MM.1S (cell line): Measurements from ENCODE around the gene ZBTB8A.

Experiments used
- DNase-seq: peaks from one replicate; pipeline ENCODE4 v3.0.0-alpha.2; 2015
- H2AFZ ChIP-seq: fragments of 300-600 bp; sonication (generic); 2 replicates; pipeline ENCODE4 v1.6.0; 2016; ENCODE audit warnings: antibody characterized with exemption, low read length
- H3F3A ChIP-seq: fragments of 300-600 bp; sonication (generic); 2 replicates; pipeline ENCODE4 v1.6.1; 2016; ENCODE audit warnings: mild to moderate bottlenecking, antibody characterized with exemption, low read length, moderate library complexity, mixed read lengths; ENCODE audit not compliant: insufficient read depth
- H3K27ac ChIP-seq: fragments of 300-600 bp; sonication (generic); 2 replicates; pipeline ENCODE4 v1.5.1; 2016; ENCODE audit warnings: mild to moderate bottlenecking, low read length
- H3K27me3 ChIP-seq: fragments of 300-600 bp; sonication (generic); replicated peaks from 2 replicates; pipeline ENCODE4 v1.6.0; 2016; ENCODE audit warnings: low read length; ENCODE audit not compliant: insufficient read depth
- H3K36me3 ChIP-seq: fragments of 300-600 bp; sonication (generic); replicated peaks from 2 replicates; pipeline ENCODE4 v1.6.1; 2016; ENCODE audit warnings: mild to moderate bottlenecking, low read length, mixed read lengths; ENCODE audit not compliant: insufficient read depth
- H3K4me1 ChIP-seq: fragments of 300-600 bp; sonication (generic); 2 replicates; pipeline ENCODE4 v1.6.1; 2016; ENCODE audit warnings: low read length, mixed read lengths
- H3K4me2 ChIP-seq: fragments of 300-600 bp; sonication (generic); 2 replicates; pipeline ENCODE4 v1.6.0; 2016; ENCODE audit warnings: low read depth, low read length
- H3K4me3 ChIP-seq: fragments of 300-600 bp; sonication (generic); 2 replicates; pipeline ENCODE4 v1.5.1; 2016; ENCODE audit warnings: low read length, mixed read lengths
- H3K79me2 ChIP-seq: fragments of 300-600 bp; sonication (generic); 2 replicates; pipeline ENCODE4 v1.6.1; 2016; ENCODE audit warnings: mixed run types, low read length, mixed read lengths
- H3K9ac ChIP-seq: fragments of 300-600 bp; sonication (generic); 2 replicates; pipeline ENCODE4 v1.6.1; 2016; ENCODE audit warnings: low read length, mixed read lengths
- H3K9me2 ChIP-seq: fragments of 300-600 bp; sonication (generic); replicated peaks from 2 replicates; pipeline ENCODE4 v1.6.1; 2016; ENCODE audit warnings: mild to moderate bottlenecking, low read length, mixed read lengths; ENCODE audit not compliant: insufficient read depth
- H3K9me3 ChIP-seq: fragments of 300-600 bp; sonication (generic); replicated peaks from 2 replicates; pipeline ENCODE4 v1.6.1; 2016; ENCODE audit warnings: mild to moderate bottlenecking, low read length, mixed read lengths; ENCODE audit not compliant: insufficient read depth
- H4K20me1 ChIP-seq: fragments of 300-600 bp; sonication (generic); 2 replicates; pipeline ENCODE4 v1.6.1; 2016; ENCODE audit warnings: mild to moderate bottlenecking, low read length, moderate library complexity, mixed read lengths; ENCODE audit not compliant: insufficient read depth
- EZH2 ChIP-seq: fragments of 300-600 bp; sonication (generic); optimal IDR thresholded peaks from 2 replicates; pipeline ENCODE3; 2017; ENCODE audit warnings: low read depth, mild to moderate bottlenecking, antibody characterized with exemption, low read length, mixed read lengths
- EZH2phosphoT487 ChIP-seq: fragments of 300-600 bp; sonication (generic); IDR thresholded peaks from 2 replicates; pipeline ENCODE4 v1.6.1; 2018; ENCODE audit warnings: antibody characterized with exemption, low read length
- TF ChIP-seq, protein P1 (sequence below): fragments of 300-600 bp; sonication (generic); IDR thresholded peaks from 2 replicates; pipeline ENCODE4 v1.5.1; 2016; ENCODE audit warnings: antibody characterized with exemption, low read length, mixed read lengths

The ZBTB8A gene

GRCh38 chr1:32498751-32499150, 40.5 kb upstream of the ZBTB8A start:
- Histone ChIP-seq H2AFZ (no peak overlapping the region), H3K4me2 (no peak overlapping the region)
- TF ChIP-seq, protein P1, sequence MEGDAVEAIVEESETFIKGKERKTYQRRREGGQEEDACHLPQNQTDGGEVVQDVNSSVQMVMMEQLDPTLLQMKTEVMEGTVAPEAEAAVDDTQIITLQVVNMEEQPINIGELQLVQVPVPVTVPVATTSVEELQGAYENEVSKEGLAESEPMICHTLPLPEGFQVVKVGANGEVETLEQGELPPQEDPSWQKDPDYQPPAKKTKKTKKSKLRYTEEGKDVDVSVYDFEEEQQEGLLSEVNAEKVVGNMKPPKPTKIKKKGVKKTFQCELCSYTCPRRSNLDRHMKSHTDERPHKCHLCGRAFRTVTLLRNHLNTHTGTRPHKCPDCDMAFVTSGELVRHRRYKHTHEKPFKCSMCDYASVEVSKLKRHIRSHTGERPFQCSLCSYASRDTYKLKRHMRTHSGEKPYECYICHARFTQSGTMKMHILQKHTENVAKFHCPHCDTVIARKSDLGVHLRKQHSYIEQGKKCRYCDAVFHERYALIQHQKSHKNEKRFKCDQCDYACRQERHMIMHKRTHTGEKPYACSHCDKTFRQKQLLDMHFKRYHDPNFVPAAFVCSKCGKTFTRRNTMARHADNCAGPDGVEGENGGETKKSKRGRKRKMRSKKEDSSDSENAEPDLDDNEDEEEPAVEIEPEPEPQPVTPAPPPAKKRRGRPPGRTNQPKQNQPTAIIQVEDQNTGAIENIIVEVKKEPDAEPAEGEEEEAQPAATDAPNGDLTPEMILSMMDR, result no peak
- TF ChIP-seq EZH2 (no peak), EZH2phosphoT487 (no peak)

GRCh38 chr1:32500387-32501209, 38.6 kb upstream of the ZBTB8A start:
- H3K4me1 ChIP-seq, result peaks cover 3% of the 10 kb centered on the region; the same call in 1 of the 2 replicates
- no peaks in the 10 kb centered on the region for H3K27me3 ChIP-seq
- no peaks in the 10 kb centered on the region for H3K9me2 ChIP-seq
- peak overlapping the region; percentile 63 for H3K4me3 ChIP-seq
- H3K4me2 ChIP-seq, result peak overlapping the region; percentile 90
- TF ChIP-seq EZH2 (no peak), EZH2phosphoT487 (no peak)
- TF ChIP-seq, protein P1, result no peak
- DNase-seq, result peak; percentile 63
- H3K27ac ChIP-seq, result no peak overlapping the region
- no peaks in the 10 kb centered on the region for H3K36me3 ChIP-seq
- no peaks in the 10 kb centered on the region for H3K79me2 ChIP-seq
- no peaks in the 10 kb centered on the region for H4K20me1 ChIP-seq
- H3F3A ChIP-seq, result no peaks in the 10 kb centered on the region
- H2AFZ ChIP-seq, result peak overlapping the region; percentile 86
- H3K9ac ChIP-seq, result peak overlapping the region; percentile 47
- no peaks in the 10 kb centered on the region for H3K9me3 ChIP-seq

More at GRCh38 chr1:32498751-32499150, 40.5 kb upstream of the ZBTB8A start:
- H3K9me3 ChIP-seq, result no peaks in the 10 kb centered on the region
- no peaks in the 10 kb centered on the region for H3F3A ChIP-seq
- H3K9ac ChIP-seq, result no peak overlapping the region
- no peaks in the 10 kb centered on the region for H3K27me3 ChIP-seq
- H3K36me3 ChIP-seq, result no peaks in the 10 kb centered on the region
- no peak overlapping the region for H3K4me3 ChIP-seq
- no peak overlapping the region for H3K27ac ChIP-seq
- DNase-seq, result no peak
- no peaks in the 10 kb centered on the region for H3K9me2 ChIP-seq
- no peaks in the 10 kb centered on the region for H3K79me2 ChIP-seq
- no peaks in the 10 kb centered on the region for H4K20me1 ChIP-seq
- H3K4me1 ChIP-seq, result peaks cover 3% of the 10 kb centered on the region; the same call in 1 of the 2 replicates

DNA sequence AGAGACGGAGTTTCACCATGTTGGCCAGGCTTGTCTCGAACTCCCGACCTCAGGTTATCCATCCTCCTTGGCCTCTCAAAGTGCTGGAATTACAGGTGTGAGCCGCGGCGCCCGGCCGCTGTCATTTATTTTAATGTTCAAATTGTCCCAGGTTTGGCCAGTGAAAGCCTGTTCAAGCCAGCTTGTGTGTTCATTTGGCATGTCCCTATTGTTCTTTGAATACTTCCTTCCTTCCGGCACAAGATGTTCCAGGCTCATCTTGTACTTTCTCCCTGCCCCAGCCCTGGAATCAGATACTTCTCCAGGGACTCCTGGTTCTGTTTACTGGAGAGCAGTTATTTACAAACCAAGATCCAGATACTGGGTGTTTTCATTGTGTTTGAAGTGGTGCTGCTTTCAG, 37.4 kb upstream of the ZBTB8A start:
- H3K4me2 ChIP-seq, result no peak overlapping the region
- H3K27me3 ChIP-seq, result no peaks in the 10 kb centered on the region
- no peak for DNase-seq
- no peaks in the 10 kb centered on the region for H4K20me1 ChIP-seq
- no peaks in the 10 kb centered on the region for H3F3A ChIP-seq
- H3K79me2 ChIP-seq, result no peaks in the 10 kb centered on the region
- H2AFZ ChIP-seq, result no peak overlapping the region
- no peaks in the 10 kb centered on the region for H3K9me3 ChIP-seq
- no peak overlapping the region for H3K27ac ChIP-seq
- H3K4me1 ChIP-seq, result peaks cover 3% of the 10 kb centered on the region; the same call in 1 of the 2 replicates
- TF ChIP-seq, protein P1, result no peak
- TF ChIP-seq EZH2 (no peak), EZH2phosphoT487 (no peak)
- no peaks in the 10 kb centered on the region for H3K9me2 ChIP-seq
- H3K9ac ChIP-seq, result no peak overlapping the region
- no peaks in the 10 kb centered on the region for H3K36me3 ChIP-seq
- H3K4me3 ChIP-seq, result no peak overlapping the region
